Uterus (tissue), 2 donors: ENCODE data around the gene PTPRF.

Experiments used
- CTCF ChIP-seq, 4 experiments: fragments of 200-600 bp in 2 of 4; fragments of 450-650 bp in 2 of 4; sonication (generic) in 2 of 4; IDR thresholded peaks; one replicate each; pipeline ENCODE4 v1.5.1; 2016 to 2019; ENCODE audit warnings: antibody characterized with exemption in 4 of 4, mild to moderate bottlenecking in 2 of 4, moderate library complexity in 1 of 4
- POLR2A ChIP-seq, 2 donors: fragments of 450-650 bp; IDR thresholded peaks; one replicate each; pipeline ENCODE4 v1.6.1; 2016; ENCODE audit warnings: antibody characterized with exemption in 2 of 2, mild to moderate bottlenecking in 1 of 2, moderate library complexity in 1 of 2

- TF ChIP-seq CTCF (IDR thresholded peaks at IDR 0.05), result no peak
- TF ChIP-seq POLR2A (IDR thresholded peaks at IDR 0.05), result no peak
These were observed 135.9 kb downstream of the PTPRF start for GRCh38 chr1:43666608-43667007.
